ENCODE results near the gene GM2A.
"Not testable (repeated sequence)": the region's sequence is repeated elsewhere in the genome, so short reads cannot be mapped to it uniquely, and the experiment has no call there.

The GM2A gene

DNA sequence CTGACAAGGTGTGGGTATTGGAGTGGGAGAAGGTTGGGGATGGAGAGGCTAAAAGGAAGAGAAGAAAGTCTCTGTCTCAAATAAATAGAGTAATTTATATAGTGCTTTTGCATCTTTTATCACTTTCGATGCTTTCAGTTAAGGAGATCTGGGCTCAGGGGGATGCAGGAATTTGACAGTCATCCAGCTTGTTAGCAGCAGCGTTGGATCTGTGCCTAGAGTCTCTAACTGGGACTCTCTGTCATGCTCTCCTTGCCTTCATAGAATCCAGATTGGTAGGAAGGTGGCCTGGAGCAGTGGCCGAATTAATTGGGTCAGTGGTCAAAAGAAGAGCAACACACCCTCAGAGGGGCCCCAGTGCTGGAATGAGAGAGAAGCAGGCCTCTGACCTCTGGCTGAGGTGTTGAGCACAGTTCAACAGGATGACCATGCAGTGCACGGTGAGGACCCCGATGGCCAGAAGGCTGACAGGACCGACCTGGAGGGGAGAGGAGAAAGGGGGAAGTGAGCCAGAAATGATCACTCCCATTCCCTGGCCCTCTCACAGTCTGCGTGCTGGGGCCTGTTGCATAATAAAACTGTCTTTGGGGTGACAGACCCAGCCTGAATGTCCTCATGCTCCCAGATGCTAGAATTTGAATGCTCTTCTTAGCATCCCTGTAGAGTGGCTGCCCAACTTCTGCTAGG, 42.9 kb downstream of the GM2A start:
- DNase-seq: no peak

DNA sequence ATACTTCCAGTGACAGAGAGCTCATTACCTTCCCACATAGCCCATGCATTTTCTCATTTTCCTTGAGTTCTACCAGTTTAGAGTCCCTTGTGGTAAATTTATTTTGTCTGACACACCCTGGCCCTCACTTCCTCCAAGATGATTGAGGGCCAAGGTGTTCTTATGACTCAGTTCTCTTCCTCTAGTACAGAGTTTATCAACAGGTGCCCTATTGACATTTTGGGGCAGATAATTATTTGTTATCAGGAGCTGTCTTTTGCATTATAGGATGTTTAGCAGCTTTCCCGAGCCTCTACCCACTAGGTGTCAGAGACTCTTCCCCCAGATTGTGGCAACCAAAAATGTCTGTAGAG, 43.5 kb downstream of the GM2A start:
- DNase-seq: no peak

DNA sequence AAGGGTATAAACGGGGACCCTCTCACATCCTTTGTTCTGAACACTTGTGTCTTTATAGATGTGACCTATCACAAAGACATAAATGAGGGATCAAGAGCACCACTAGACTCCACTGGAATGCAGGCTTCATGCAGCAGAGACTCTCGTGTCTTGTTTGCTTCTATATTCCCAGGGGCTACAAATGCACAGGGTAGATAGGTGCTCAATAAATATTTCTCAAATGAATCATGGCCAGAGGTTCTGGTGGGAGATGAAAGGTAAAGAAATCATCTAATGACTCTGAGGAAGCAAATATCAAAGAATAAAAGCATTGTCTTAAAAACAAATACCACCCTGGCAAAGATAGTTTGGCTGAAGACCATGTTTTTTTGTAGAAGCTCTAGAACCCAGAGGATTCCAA, 44.0 kb downstream of the GM2A start:
- DNase-seq: no peak

DNA sequence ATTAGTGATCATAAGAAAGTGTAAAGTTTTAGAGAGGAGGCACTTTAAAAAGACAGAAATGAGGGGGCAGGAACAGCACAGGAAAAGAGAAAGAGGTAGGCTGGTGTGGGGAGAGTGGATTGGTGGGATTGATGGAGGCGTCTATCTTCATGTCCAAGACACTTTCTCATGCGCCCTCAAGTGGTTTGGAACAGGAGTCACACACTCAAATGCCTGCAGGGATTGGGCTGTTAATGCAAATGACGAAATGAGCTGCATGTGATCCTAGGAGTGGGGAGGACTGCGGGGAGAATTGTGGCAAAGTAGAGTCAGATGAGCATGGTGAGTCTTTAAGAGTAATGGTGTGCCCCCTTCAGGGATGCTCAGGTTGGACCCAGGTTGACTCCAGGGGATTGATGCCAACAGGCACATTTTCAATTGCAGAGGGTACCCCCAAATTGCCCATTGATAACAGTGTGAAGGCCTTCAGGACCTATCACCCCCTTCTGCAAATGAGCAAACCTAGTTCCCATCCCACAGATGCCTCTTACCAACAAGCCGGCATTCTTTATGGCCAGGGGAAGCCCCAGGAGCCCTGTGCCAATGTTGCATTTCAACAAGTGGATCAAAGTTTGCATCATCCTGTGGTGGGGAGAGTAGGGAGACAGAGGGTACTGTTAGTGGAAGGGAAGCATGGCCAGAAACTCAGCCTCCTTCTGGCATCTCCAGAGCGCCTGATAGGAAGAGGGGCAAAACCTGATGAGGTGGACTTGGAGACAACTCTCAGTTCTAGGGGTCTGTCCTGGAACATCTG, 45.3 kb downstream of the GM2A start:
- DNase-seq: peak; percentile 16

DNA sequence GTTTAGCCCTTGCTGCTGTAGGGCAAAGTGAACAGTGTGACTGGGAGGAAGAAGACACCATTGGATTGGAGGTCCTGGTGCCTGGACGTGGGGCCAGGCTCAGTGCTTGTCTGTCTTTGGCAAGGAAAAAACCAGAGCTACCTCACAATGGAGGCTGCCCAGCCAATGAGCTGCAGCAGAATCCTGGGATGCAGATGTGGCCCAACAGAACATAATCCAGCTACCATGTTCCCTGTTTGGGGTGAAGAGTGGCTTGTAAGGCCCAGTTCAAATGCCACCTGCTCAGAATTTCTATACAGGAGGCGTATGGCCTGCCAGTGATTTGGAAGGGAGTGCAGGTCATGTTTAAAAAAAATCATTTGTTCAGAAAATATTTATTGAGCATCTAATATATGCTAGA, 50.7 kb downstream of the GM2A start, which contains the start of gene SLC36A3:
SLC36A3 (minus strand) TSS at position 101 of the 400 bp plus-strand sequence. CDS start 412 bp downstream, outside the sequence.
- no peak for DNase-seq

DNA sequence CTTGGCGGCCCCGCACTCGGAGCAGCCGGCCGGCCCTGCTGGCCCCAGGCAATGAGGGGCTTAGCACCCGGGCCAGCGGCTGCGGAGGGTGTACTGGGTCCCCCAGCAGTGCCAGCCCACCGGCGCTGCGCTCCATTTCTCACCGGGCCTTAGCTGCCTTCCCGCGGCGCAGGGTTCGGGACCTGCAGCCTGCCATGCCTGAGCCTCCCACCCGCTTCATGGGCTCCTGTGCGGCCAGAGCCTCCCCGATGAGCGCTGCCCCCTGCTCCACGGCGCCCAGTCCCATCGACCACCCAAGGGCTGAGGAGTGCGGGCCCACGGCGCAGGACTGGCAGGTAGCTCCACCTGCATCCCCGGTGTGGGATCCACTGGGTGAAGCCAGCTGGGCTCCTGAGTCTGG, 56.3 kb downstream of the GM2A start:
- DNase-seq: not testable (repeated sequence)

DNA sequence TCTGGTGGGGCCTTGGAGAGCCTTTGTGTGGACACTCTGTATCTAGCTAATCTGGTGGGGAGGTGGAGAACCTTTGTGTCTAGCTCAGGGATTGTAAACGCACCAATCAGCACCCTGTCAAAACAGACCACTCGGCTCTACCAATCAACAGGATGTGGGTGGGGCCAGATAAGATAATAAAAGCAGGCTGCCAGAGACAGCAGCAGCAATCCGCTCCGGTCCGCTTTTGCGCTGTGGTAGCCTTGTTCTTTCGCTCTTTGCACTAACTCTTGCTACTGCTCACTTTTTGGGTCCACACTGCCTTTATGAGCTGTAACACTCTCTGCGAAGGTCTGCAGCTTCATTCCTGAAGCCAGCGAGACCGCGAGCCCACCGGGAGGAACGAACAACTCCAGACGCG, 56.8 kb downstream of the GM2A start:
- DNase-seq: not testable (repeated sequence)

DNA sequence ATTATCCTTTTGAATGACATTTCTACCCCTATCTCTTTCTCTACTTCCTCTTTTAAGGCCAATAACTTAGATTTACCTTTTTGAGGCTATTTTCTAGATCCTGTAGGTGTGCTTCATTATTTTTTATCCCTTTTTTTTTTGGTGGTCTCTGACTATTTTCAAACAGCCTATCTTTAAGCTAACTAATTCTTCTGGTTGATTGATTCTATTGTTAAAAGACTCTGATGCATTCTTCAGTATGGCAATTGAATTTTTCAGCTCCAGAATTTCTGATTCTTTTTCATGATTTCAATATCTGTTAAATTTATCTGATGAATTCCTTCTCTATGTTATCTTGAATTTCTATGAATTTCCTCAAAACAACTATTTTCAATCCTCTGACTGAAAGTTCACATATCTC, 57.9 kb downstream of the GM2A start:
- no peak for DNase-seq

DNA sequence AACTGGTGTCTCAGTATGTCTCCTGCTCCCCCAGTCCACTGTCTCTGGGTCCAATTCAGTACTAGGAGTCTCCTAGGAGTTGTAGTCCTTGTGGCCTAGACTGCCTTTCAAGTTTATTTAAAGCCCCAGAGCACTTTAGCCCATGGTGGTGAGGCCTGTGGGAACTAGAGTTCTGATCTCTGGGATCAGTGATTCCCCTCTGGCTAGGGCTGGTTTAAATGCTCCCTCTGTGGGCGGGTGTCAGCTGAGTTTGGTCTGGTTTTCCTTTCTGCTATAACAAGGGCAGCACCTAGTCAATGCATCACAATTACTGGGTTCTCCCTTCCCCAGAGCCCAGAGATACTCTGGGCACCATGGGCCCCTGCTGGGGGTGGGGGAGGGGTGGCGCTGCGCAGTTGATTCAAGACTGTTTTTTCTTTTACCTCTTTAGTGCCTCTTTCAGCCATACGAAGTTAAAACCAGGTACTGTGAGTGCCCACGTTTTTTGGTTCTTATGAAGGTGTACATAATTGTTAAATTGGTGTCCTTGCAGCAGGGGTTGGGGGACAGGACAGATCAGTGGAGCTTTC, 59.9 kb downstream of the GM2A start:
- DNase-seq: no peak

DNA sequence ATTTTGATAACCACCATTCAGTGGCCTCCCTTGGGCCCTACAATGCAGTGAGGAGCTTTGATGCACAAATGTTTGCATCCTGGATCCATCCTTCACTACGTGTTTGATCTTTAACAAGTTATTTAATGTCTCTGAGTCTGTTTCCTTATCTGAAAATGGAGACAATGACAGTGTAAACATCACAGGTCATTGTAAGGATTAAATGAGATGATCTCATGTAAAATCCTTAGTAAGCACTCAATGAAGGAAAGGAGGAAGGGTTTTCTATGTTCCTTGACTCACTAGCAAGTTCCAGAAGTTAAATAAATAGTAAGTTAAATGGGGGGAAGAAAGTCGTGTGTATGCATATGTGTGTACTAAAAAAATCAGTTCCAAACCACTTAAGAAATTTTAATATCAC, 60.4 kb downstream of the GM2A start:
- DNase-seq: no peak

DNA sequence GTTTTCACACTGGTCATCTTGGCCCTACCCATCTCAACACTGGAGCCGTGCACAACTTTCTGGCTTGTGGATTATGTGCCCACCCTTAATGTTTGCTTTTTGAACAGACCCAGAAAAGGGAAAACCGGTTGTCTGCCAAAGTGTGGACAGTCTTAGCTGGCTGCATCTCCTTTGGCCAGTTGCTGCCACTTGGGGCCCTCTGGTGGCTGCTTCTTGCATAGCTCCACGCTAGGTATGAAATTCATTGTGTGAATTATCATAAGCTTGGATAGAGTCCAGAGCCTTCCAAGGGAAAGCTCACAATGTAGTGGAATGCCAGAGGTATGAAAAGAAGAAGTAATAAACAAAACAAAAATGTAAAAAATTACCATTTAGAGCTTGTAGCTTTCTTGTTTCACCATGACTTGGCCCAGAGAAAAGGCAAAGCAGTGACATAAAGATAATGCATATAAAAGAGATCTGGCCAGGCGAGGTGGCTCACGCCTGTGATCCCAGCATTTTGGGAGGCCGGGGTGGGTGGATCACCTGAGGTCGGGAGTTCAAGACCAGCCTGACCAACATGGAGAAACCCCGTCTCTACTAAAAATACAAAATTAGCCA, 63.1 kb downstream of the GM2A start:
- DNase-seq: no peak

DNA sequence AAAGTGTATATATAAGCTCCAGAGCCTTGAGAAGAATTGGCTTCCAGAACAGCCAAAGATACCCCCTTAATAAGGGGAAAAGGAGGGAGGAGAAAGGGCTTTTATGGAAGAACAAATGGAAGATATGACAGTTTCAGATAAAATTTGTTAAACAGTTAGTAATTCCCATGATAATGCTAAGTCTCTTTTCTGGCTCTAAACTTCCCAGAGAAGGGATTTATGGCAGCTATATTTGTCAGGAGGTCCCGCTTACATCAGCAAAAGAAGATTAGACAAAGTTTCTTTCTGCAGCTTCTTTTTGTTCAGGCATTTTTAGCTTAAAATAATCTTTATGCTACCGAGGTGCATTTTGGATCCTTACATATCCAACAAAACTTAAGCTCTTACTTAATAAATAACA, 64.9 kb downstream of the GM2A start:
- no peak for DNase-seq

DNA sequence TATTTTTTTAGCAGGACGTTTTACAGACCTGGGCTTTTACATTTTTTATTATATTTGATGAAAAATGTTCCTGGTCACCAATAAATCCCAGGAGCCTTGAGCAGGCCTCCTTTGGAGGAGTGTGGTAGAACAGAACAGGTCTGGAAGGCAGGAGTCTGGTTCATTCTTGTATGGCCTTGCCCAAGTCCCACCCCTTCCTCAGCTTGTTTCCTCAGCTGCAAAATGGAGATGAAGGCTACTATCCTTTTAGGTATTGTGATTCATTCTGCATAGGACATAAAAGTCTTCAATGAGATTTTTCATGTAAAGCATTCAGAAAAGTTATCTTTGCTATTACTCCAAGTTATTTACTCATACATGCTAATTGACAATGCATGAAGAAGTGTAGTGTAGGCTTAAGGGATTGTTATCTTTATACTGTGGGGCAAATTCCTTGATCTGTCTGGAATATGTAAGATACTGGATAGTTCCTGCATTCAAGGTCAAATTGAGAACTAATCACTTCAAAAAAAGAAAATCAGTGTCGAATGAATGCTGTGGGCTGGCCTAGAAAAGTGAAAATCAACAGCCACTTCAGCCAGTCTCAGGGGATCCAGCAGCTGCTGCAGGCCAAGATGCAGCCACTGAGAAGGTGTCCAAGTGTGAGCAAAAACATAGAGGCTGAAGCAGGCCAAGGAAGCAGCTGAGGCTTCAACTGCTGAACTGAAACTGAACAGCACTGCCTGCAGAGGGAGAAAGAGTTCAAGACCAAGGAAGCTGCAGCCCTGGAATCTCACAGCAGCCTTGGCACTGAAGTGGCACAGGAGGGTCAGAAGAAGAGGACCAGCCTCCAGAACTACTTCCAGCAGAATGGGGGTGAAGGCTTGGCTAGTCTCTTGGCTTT, 66.1 kb downstream of the GM2A start:
- peak; percentile 22 for DNase-seq
